ENCODE measurements around the gene KCNC3.

Gene KCNC3

GRCh38 chr19:50312967-50313811 lies 16.0 kb downstream of the KCNC3 start:
- Histone ChIP-seq H2AFZ (ENCODE audit: low read length) (no peak overlapping the region), H3K4me2 (ENCODE audit: low read length) (no peak overlapping the region), H3K9me3 (ENCODE audit: low read length) (no peaks in the 10 kb centered on the region), H3K79me2 (ENCODE audit: insufficient read depth, low read length) (no peaks in the 10 kb centered on the region), H4K20me1 (ENCODE audit: insufficient read depth, low read length) (no peaks in the 10 kb centered on the region), H3K4me1 (ENCODE audit: insufficient read depth, low read length, severe bottlenecking) (no peaks in the 10 kb centered on the region), H3K36me3 (ENCODE audit: insufficient read depth, low read length) (no peaks in the 10 kb centered on the region), H3K27ac (ENCODE audit: low read depth, low read length, poor library complexity, severe bottlenecking) (no peak overlapping the region), H3K9me2 (ENCODE audit: low read depth, low read length) (no peaks in the 10 kb centered on the region), H3F3A (ENCODE audit: insufficient read depth, low read length) (no peaks in the 10 kb centered on the region), H3K27me3 (ENCODE audit: insufficient read depth, low read length) (peaks cover 13% of the 10 kb centered on the region), H3K4me3 (ENCODE audit: low read depth, low read length, poor library complexity, severe bottlenecking) (no peak overlapping the region), H3K9ac (ENCODE audit: low read length) (no peak overlapping the region)
- TF ChIP-seq EZH2 (IDR thresholded peaks at IDR 0.05; ENCODE audit: borderline replicate concordance, low read length): no peak
- TF ChIP-seq, protein P1, sequence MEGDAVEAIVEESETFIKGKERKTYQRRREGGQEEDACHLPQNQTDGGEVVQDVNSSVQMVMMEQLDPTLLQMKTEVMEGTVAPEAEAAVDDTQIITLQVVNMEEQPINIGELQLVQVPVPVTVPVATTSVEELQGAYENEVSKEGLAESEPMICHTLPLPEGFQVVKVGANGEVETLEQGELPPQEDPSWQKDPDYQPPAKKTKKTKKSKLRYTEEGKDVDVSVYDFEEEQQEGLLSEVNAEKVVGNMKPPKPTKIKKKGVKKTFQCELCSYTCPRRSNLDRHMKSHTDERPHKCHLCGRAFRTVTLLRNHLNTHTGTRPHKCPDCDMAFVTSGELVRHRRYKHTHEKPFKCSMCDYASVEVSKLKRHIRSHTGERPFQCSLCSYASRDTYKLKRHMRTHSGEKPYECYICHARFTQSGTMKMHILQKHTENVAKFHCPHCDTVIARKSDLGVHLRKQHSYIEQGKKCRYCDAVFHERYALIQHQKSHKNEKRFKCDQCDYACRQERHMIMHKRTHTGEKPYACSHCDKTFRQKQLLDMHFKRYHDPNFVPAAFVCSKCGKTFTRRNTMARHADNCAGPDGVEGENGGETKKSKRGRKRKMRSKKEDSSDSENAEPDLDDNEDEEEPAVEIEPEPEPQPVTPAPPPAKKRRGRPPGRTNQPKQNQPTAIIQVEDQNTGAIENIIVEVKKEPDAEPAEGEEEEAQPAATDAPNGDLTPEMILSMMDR (IDR thresholded peaks at IDR 0.05; ENCODE audit: low read length): no peak

GRCh38 chr19:50311723-50312635 lies 17.2 kb downstream of the KCNC3 start:
- Histone ChIP-seq H3K27ac (ENCODE audit: low read depth, low read length, poor library complexity, severe bottlenecking) (no peak overlapping the region), H3K9me2 (ENCODE audit: low read depth, low read length) (no peaks in the 10 kb centered on the region), H3K4me3 (ENCODE audit: low read depth, low read length, poor library complexity, severe bottlenecking) (no peak overlapping the region), H3K36me3 (ENCODE audit: insufficient read depth, low read length) (no peaks in the 10 kb centered on the region), H4K20me1 (ENCODE audit: insufficient read depth, low read length) (no peaks in the 10 kb centered on the region), H3K4me1 (ENCODE audit: insufficient read depth, low read length, severe bottlenecking) (no peaks in the 10 kb centered on the region), H3K79me2 (ENCODE audit: insufficient read depth, low read length) (no peaks in the 10 kb centered on the region), H3K9ac (ENCODE audit: low read length) (no peak overlapping the region), H2AFZ (ENCODE audit: low read length) (no peak overlapping the region), H3K9me3 (ENCODE audit: low read length) (no peaks in the 10 kb centered on the region), H3K27me3 (ENCODE audit: insufficient read depth, low read length) (peaks cover 15% of the 10 kb centered on the region), H3K4me2 (ENCODE audit: low read length) (no peak overlapping the region), H3F3A (ENCODE audit: insufficient read depth, low read length) (no peaks in the 10 kb centered on the region)
- TF ChIP-seq, protein P1 (IDR thresholded peaks at IDR 0.05; ENCODE audit: low read length): no peak
- TF ChIP-seq EZH2 (IDR thresholded peaks at IDR 0.05; ENCODE audit: borderline replicate concordance, low read length): no peak

GRCh38 chr19:50310759-50311465 lies 18.3 kb downstream of the KCNC3 start:
- Histone ChIP-seq H3K9me2 (ENCODE audit: low read depth, low read length) (no peaks in the 10 kb centered on the region), H3K79me2 (ENCODE audit: insufficient read depth, low read length) (no peaks in the 10 kb centered on the region), H3K27me3 (ENCODE audit: insufficient read depth, low read length) (peaks cover 15% of the 10 kb centered on the region), H3K36me3 (ENCODE audit: insufficient read depth, low read length) (no peaks in the 10 kb centered on the region), H3K9ac (ENCODE audit: low read length) (no peak overlapping the region), H2AFZ (ENCODE audit: low read length) (no peak overlapping the region), H3K4me3 (ENCODE audit: low read depth, low read length, poor library complexity, severe bottlenecking) (no peak overlapping the region), H3K4me1 (ENCODE audit: insufficient read depth, low read length, severe bottlenecking) (no peaks in the 10 kb centered on the region), H3K4me2 (ENCODE audit: low read length) (no peak overlapping the region), H4K20me1 (ENCODE audit: insufficient read depth, low read length) (no peaks in the 10 kb centered on the region), H3F3A (ENCODE audit: insufficient read depth, low read length) (no peaks in the 10 kb centered on the region), H3K27ac (ENCODE audit: low read depth, low read length, poor library complexity, severe bottlenecking) (no peak overlapping the region), H3K9me3 (ENCODE audit: low read length) (no peaks in the 10 kb centered on the region)
- no peak for TF ChIP-seq EZH2 (IDR thresholded peaks at IDR 0.05; ENCODE audit: borderline replicate concordance, low read length)
- TF ChIP-seq, protein P1 (IDR thresholded peaks at IDR 0.05; ENCODE audit: low read length): no peak
